GM20431 (cell line): ENCODE measurements around the gene JAGN1.
"Not testable (repeated sequence)": the region's sequence is repeated elsewhere in the genome, so short reads cannot be mapped to it uniquely, and the experiment has no call there.

Experiments
- in situ Hi-C: fragments of 300-500 bp; cut with MseI, MboI; formaldehyde crosslinking; loops from one replicate; pipeline ENCODE4 v1.15.0; 2020; ENCODE audit warnings: low sequenced_read_pairs; ENCODE audit not compliant: unreplicated experiment

The JAGN1 gene

GRCh38 chr3:9890249-9891071 lies at the start of gene JAGN1:
Gene JAGN1 (plus strand): TSS chr3:9890610. CDS start chr3:9890723, 113 bp downstream.
- in situ Hi-C loops = no loop called here

DNA sequence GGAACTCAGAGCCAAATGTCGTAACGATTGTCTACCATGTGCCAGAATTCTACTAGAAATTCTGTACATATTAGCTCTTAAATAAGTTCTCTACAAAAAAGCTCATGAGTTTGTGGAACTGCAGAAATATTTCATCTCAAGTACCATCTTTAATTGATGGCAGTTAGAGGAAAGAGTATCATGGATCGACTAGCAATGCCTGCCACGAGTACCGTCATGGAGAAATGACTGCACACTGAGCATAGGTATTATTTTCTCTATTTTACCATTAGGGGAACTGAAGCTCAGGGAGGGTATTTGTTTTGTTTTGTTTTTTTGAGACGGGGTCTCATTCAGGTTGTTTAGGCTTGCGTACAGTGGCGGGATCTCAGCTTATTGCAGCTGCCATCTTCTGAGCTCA lies 49.4 kb upstream of the JAGN1 start:
- in situ Hi-C loops = no loop called here

- in situ Hi-C loops = no loop called here
Observed at GRCh38 chr3:9843715-9844438, 46.5 kb upstream of the JAGN1 start, which contains the start of gene RPUSD3. Gene RPUSD3 (minus strand): TSS chr3:9844008. CDS start chr3:9843990, 18 bp downstream.

DNA sequence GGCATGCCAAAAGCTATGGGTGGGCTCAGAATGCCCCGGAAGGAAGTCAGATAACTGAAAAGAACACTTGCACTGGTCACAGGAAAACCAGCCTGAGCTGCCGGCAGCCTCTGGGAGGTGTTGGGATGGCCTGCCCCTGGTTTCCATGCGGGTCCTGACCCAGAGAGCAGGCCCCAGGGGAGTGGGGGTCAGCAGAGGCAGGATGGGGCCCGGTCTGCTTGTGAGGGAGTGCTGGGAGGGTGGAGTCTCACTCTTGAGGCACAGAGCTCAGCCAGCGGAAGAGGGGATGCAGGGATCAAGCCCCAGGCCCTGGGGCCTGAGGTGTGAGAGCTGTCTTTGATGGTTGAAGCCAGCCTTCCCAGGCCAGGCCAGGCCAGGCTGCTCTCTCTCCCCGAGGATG lies 44.2 kb upstream of the JAGN1 start:
- in situ Hi-C loops = no loop called here

DNA sequence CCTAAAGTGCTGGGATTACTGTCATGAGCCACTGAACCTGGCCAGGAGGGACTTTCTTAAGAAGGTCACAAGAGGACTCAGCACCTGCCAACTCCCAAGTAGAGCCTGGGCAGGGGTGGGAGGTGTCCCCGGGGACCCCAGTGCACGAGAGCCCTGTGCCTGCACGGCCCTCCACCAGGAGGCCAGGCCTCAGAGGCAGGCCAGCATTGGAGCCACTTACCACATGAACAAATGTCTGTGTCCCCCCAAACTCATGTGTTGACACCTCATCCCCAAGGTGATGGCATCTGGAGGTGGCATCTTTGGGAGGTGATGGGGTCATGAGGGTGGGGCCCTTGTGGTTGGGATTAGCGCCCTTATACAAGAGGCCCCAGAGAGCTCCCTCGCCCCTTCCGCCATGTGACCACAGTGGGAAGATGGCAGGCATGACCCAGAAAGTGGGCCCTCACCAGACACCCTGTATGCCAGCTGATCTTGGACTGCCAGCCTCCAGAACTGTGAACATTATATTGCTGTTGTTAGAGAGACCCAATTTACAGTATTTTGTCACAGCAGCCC lies 43.4 kb upstream of the JAGN1 start:
- in situ Hi-C loops = no loop called here

GRCh38 chr3:9847870-9848269 lies 42.5 kb upstream of the JAGN1 start:
- in situ Hi-C loops = not testable (repeated sequence)

DNA sequence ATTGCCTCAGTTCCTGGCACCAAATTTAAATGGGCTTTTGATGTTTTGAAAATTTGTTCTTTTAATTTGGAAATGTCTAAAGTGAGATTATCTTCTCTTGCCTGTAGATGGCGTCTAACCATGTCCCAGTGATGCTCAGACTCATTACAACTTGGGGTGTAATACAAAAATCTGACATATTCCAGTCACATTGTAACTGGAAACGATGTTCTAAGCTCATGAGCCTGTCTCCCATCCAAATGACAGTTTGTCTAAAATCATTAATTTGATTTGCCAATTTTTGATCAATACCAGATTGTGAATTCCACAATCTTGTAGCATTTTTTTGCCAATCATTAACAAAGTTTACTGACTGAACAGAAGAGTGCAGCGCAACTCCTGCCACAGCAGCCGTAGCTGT lies 41.5 kb upstream of the JAGN1 start:
- in situ Hi-C loops = not testable (repeated sequence)

GRCh38 chr3:9851383-9851782 lies 39.0 kb upstream of the JAGN1 start:
- in situ Hi-C loops = not testable (repeated sequence)

DNA sequence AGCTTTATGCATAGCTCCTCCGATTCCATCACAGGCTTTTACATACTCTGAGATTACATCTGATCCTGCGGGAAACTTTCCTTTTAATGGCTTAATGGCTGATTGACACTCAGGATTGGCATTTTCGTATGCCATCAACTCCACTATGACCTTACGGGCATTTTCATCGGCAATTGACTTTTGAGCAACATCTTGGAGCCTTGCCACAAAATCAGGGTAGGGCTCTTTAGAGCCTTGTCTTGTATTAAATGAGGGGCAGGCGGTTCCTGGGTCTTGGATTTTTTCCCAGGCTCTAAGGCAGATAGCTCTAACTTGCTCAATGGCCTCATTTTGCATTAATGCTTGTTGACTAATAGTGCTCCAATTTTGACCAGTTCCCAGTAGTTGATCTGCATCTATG lies 38.5 kb upstream of the JAGN1 start:
- in situ Hi-C loops = not testable (repeated sequence)

DNA sequence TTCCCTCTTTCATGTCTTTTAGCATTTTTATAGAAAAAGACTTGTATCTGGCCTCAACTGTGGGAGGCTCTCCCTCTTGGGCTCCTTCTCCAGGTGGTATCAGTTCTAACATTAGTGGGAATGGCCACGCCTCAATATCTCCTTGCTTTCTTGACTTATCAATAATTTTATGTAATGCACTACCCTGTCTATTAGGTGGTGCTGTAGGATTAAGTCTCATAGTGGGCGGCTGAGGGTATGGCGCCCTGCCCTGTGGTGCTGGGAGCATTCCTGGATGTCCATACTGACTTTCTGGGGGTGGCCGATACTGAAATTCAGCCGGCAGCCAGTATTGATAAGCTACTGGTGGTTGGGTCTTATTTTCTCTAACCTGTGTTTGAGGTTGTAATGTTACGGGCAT lies 37.9 kb upstream of the JAGN1 start:
- in situ Hi-C loops = no loop called here

- in situ Hi-C loops = not testable (repeated sequence)
Observed at GRCh38 chr3:9854291-9854940, 36.0 kb upstream of the JAGN1 start.

GRCh38 chr3:9855594-9855993 lies 34.8 kb upstream of the JAGN1 start:
- in situ Hi-C loops = no loop called here

- in situ Hi-C loops = no loop called here
Observed at GRCh38 chr3:9859530-9860025, 30.8 kb upstream of the JAGN1 start.

GRCh38 chr3:9861201-9861600 lies 29.2 kb upstream of the JAGN1 start:
- in situ Hi-C loops = no loop called here

DNA sequence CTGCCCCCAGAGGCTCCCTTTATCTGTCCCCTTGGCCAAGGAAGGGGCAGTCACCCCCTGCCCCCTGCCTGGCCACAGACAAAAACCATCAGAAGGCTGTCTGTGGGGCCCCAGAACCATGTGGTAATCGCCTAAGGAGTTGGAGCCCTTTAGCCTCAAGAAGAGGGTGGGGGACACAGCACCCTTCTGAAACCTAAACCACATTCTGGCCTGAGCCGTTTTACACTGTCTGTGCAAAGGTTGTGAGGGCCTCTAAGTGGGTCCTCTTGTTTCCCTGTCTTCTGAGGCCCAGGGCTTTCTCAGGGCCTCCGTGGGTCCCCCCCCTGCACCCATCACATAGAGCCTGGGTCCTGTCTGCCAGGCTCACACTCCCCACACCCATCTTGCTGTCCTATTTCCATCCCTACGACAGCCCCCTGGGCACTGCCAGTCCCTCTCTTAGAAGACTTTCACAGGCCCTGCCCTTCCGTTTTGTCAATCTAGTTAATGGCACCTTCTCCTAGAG lies 28.7 kb upstream of the JAGN1 start:
- in situ Hi-C loops = no loop called here

DNA sequence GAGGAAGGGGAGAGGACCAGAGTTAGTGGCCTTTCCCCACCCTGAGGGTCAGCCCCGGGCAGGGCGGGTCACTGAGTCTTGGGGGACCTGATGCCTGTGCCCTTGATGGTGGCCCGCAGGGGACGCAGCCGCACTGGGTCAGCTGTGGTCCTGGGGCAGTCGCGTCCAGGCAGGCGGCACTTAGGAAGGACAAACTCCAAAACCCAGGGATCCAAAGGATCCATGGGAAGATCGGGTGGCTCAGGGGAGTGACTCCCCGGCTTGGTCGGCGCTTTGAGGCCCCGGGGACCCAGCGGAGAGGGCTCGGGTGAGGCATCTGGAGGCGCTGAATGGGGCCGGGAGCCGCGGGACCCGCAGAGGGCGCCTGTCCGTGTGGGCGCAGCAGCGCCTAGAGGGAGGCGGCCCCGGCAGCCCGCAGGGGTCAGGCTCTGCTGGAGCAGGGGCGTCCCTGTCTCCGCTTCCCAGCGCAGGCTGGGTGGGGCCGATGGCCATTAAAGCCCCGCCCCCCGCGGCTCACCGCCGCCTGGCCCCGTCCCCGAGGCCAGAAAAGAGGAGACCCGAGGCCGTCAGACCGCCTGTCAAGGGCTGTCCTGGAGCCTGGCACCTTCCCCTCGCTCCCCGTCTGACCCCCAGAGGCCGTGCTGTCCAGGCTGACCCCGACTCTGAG lies 27.9 kb upstream of the JAGN1 start:
- in situ Hi-C loops = no loop called here

- in situ Hi-C loops = no loop called here
Observed at GRCh38 chr3:9863058-9863772, 27.2 kb upstream of the JAGN1 start.

DNA sequence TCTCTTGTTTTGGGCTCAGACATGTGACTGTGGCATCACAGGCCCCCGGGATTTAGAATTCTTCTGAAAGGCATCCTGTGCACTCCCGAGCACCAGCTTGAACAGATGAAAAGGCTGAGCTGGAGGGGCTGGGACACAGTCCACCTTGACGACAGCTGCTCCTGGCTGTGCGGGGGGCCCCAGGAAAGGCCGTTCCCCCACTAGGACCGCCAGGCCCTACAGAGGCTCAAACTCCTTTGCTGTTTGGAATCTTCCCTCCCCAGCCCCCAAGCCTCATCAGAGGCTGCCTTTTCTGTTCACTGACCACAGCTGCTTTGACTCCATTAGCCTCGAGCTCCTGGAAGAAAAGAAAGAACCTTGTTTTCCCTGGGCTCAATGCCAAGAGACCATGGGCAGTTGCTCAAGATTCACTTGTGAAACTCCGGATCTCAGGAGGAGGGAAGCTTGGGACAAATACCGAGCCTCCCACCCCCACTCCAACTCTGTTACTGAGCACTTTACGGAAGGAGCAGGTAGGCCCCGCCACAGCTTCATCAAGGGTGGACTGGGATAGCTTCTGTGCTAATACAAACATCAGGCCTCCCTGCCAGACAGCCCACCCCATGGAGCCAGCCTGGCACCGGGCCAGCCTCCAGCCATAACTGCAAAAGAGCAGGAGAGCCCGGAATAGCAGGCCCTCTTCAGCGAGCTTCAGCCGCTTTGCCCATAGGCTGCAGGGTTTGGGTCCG lies 26.0 kb upstream of the JAGN1 start:
- in situ Hi-C loops = no loop called here
